Neural cell (in vitro differentiated cells): ENCODE data around the gene LRRC30. TPM values are rescaled to one million over a fixed set of nuclear protein-coding genes. Genes with fewer than 3 reads are reported as not detected.

ENCODE experiments used
- H2AFZ ChIP-seq: fragments of 200-600, 300-800 bp; sonication (generic), shearing (Covaris generic); 2 replicates; pipeline ENCODE4 v1.6.0; 2014; ENCODE audit warnings: low read depth, mild to moderate bottlenecking, antibody characterized with exemption, low read length, moderate library complexity
- H3F3A ChIP-seq: fragments of 200-600 bp; shearing (Covaris generic); 2 replicates; pipeline ENCODE4 v1.6.1; 2016; ENCODE audit warnings: mild to moderate bottlenecking, moderate library complexity, mixed read lengths, antibody characterized with exemption, low read length; ENCODE audit not compliant: insufficient read depth, poor library complexity, severe bottlenecking
- H3K27ac ChIP-seq: fragments of 200-600, 300-800 bp; sonication (generic), shearing (Covaris generic); 2 replicates; pipeline ENCODE4 v1.5.1; 2014; ENCODE audit warnings: mild to moderate bottlenecking, low read length, moderate library complexity
- H3K27me3 ChIP-seq: fragments of 300-800, 200-600 bp; sonication (generic), shearing (Covaris generic); 2 replicates; pipeline ENCODE4 v1.6.0; 2014; ENCODE audit warnings: mild to moderate bottlenecking, low read depth, low read length, moderate library complexity; ENCODE audit not compliant: insufficient read depth
- H3K36me3 ChIP-seq: fragments of 300-800, 200-600 bp; sonication (generic), shearing (Covaris generic); 2 replicates; pipeline ENCODE4 v1.5.1; 2014; ENCODE audit warnings: mild to moderate bottlenecking, antibody characterized with exemption, low read length, moderate library complexity; ENCODE audit not compliant: insufficient read depth
- H3K4me2 ChIP-seq: fragments of 300-800, 200-600 bp; sonication (generic), shearing (Covaris generic); 2 replicates; pipeline ENCODE4 v1.6.0; 2014; ENCODE audit warnings: mild to moderate bottlenecking, low read length
- H3K4me3 ChIP-seq: fragments of 300-800, 200-600 bp; sonication (generic), shearing (Covaris generic); 2 replicates; pipeline ENCODE4 v1.5.1; 2014; ENCODE audit warnings: mild to moderate bottlenecking, low read length, moderate library complexity
- H3K79me2 ChIP-seq: fragments of 200-600 bp; shearing (Covaris generic); replicated peaks from 2 replicates; pipeline ENCODE4 v1.6.0; 2014; ENCODE audit warnings: mild to moderate bottlenecking, low read length, moderate library complexity; ENCODE audit not compliant: insufficient read depth
- H3K9ac ChIP-seq: fragments of 300-800, 200-600 bp; sonication (generic), shearing (Covaris generic); 2 replicates; pipeline ENCODE4 v1.6.1; 2016; ENCODE audit warnings: mild to moderate bottlenecking, low read length, mixed read lengths
- H3K9me2 ChIP-seq: fragments of 200-600 bp; shearing (Covaris generic); 2 replicates; pipeline ENCODE4 v1.6.1; 2016; ENCODE audit warnings: mild to moderate bottlenecking, low read length, mixed read lengths; ENCODE audit not compliant: insufficient read depth
- H3K9me3 ChIP-seq: fragments of 200-600, 300-800 bp; sonication (generic), shearing (Covaris generic); 2 replicates; pipeline ENCODE4 v1.6.1; 2016; ENCODE audit warnings: mild to moderate bottlenecking, mixed run types, low read length, moderate library complexity, mixed read lengths
- H4K20me1 ChIP-seq: fragments of 200-600 bp; shearing (Covaris generic); 2 replicates; pipeline ENCODE4 v1.6.1; 2016; ENCODE audit warnings: mild to moderate bottlenecking, mixed run types; ENCODE audit not compliant: insufficient read depth
- CTCF ChIP-seq: fragments of 450-650 bp; IDR thresholded peaks from 2 replicates; pipeline ENCODE4 v1.5.1; 2014; ENCODE audit warnings: antibody characterized with exemption, mild to moderate bottlenecking, moderate library complexity; ENCODE audit not compliant: poor library complexity, severe bottlenecking
- EP300 ChIP-seq: fragments of 450-650 bp; conservative IDR thresholded peaks from 2 replicates; pipeline ENCODE4 v1.6.1; 2014; ENCODE audit warnings: antibody characterized with exemption, mild to moderate bottlenecking, moderate library complexity; ENCODE audit not compliant: poor library complexity, severe bottlenecking
- EZH2 ChIP-seq: fragments of 200-600, 300-800 bp; shearing (Covaris generic), sonication (generic); IDR thresholded peaks from 2 replicates; pipeline ENCODE4 v1.6.1; 2014; ENCODE audit warnings: antibody characterized with exemption, low read length, borderline replicate concordance, mild to moderate bottlenecking; ENCODE audit not compliant: insufficient read depth, poor library complexity, severe bottlenecking
- MXI1 ChIP-seq: fragments of 450-650 bp; conservative IDR thresholded peaks from 2 replicates; pipeline ENCODE4 v1.6.1; 2014; ENCODE audit warnings: antibody characterized with exemption, mild to moderate bottlenecking; ENCODE audit not compliant: poor library complexity, severe bottlenecking
- POLR2AphosphoS5 ChIP-seq: IDR thresholded peaks from 2 replicates; pipeline ENCODE4 v1.6.1; 2012
- RAD21 ChIP-seq: fragments of 450-650 bp; conservative IDR thresholded peaks from 2 replicates; pipeline ENCODE4 v1.6.1; 2014; ENCODE audit warnings: antibody characterized with exemption, mild to moderate bottlenecking, moderate library complexity
- REST ChIP-seq: IDR thresholded peaks from 2 replicates; pipeline ENCODE4 v1.6.1; 2012; ENCODE audit warnings: borderline replicate concordance
- SMC3 ChIP-seq: fragments of 450-650 bp; conservative IDR thresholded peaks from 2 replicates; pipeline ENCODE4 v1.6.1; 2014; ENCODE audit warnings: antibody characterized with exemption, mild to moderate bottlenecking, moderate library complexity; ENCODE audit not compliant: poor library complexity
- TAF1 ChIP-seq: IDR thresholded peaks from 2 replicates; pipeline ENCODE4 v1.6.1; 2012; ENCODE audit warnings: low read depth
- polyA plus RNA-seq: library from polyadenylated mRNA; depleted of rRNA; stranded (reverse); fragments of >200 nt; gene quantifications from 2 replicates; pipeline ENCODE4 v1.2.3, GENCODE V29; 2014

Gene LRRC30
- polyA plus RNA-seq, 1 donor from 2014 or later: not detected

- TF ChIP-seq EZH2: no peak
- TF ChIP-seq RAD21: peak; percentile 89
- no peak for TF ChIP-seq MXI1
- TF ChIP-seq REST: no peak
- TF ChIP-seq SMC3: peak; percentile 89
- TF ChIP-seq CTCF: peak; percentile 79
- TF ChIP-seq POLR2AphosphoS5: no peak
- TF ChIP-seq TAF1: no peak
- no peak for TF ChIP-seq EP300
- Histone ChIP-seq H3K4me2 (no peak overlapping the region), H3K9me3 (no peaks in the 10 kb centered on the region), H3K27ac (no peak overlapping the region), H3K4me3 (no peak overlapping the region), H3F3A (no peaks in the 10 kb centered on the region), H4K20me1 (no peaks in the 10 kb centered on the region), H3K36me3 (no peaks in the 10 kb centered on the region), H3K27me3 (no peaks in the 10 kb centered on the region), H3K79me2 (no peaks in the 10 kb centered on the region), H3K9me2 (no peaks in the 10 kb centered on the region), H3K9ac (no peak overlapping the region), H2AFZ (no peak overlapping the region)
Measured at GRCh38 chr18:7272311-7273049, 41.6 kb downstream of the LRRC30 start.

- Histone ChIP-seq H3K9me3 (no peaks in the 10 kb centered on the region), H2AFZ (no peak overlapping the region), H3K4me3 (no peak overlapping the region), H3K36me3 (no peaks in the 10 kb centered on the region), H3K9ac (no peak overlapping the region), H3K4me2 (no peak overlapping the region), H4K20me1 (no peaks in the 10 kb centered on the region), H3F3A (no peaks in the 10 kb centered on the region), H3K27ac (no peak overlapping the region), H3K79me2 (no peaks in the 10 kb centered on the region), H3K9me2 (no peaks in the 10 kb centered on the region), H3K27me3 (no peaks in the 10 kb centered on the region)
- TF ChIP-seq TAF1: no peak
- no peak for TF ChIP-seq EP300
- TF ChIP-seq EZH2: no peak
- TF ChIP-seq CTCF: no peak
- no peak for TF ChIP-seq POLR2AphosphoS5
- TF ChIP-seq REST: no peak
- TF ChIP-seq RAD21: no peak
- no peak for TF ChIP-seq MXI1
- TF ChIP-seq SMC3: no peak
Measured at GRCh38 chr18:7273301-7273921, 42.5 kb downstream of the LRRC30 start.
